Fibroblast of lung (primary cell): Measurements from ENCODE around the gene RGS21. TPM values are rescaled to one million over a fixed set of nuclear protein-coding genes. Genes with fewer than 3 reads are reported as not detected.

Experiments
- DNase-seq, 2 donors: peaks; one replicate each; pipeline versions ENCODE4 v3.0.0 to v3.0.0-alpha.2; 2010; ENCODE audit warnings: low read depth in 2 of 2
- H2AFZ ChIP-seq: 2 replicates; pipeline ENCODE4 v1.5.1; 2012; ENCODE audit warnings: low read length, control low read depth, inconsistent platforms
- H3K27ac ChIP-seq: 2 replicates; pipeline ENCODE4 v1.5.1; 2011; ENCODE audit warnings: low read length, control low read depth; ENCODE audit not compliant: insufficient read depth
- H3K27me3 ChIP-seq: 2 replicates; pipeline ENCODE4 v1.5.1; 2011; ENCODE audit warnings: mild to moderate bottlenecking, low read length; ENCODE audit not compliant: control insufficient read depth, insufficient read depth
- H3K36me3 ChIP-seq: 2 replicates; pipeline ENCODE4 v1.5.1; 2011; ENCODE audit warnings: low read length; ENCODE audit not compliant: control insufficient read depth, insufficient read depth
- H3K4me1 ChIP-seq: 2 replicates; pipeline ENCODE4 v1.5.1; 2011; ENCODE audit warnings: low read length; ENCODE audit not compliant: control insufficient read depth, insufficient read depth; ENCODE audit errors: extremely low read depth
- H3K4me2 ChIP-seq: 2 replicates; pipeline ENCODE4 v1.5.1; 2011; ENCODE audit warnings: low read length, control low read depth; ENCODE audit not compliant: insufficient read depth; ENCODE audit errors: extremely low read depth
- H3K4me3 ChIP-seq, 4 experiments: fragments of 200-600 bp in 1 of 4; sonication (generic) in 1 of 4; replicated peaks in 1 of 4; 2 replicates each; pipeline ENCODE4 v1.5.1; 2011 to 2016; ENCODE audit warnings: low read length in 4 of 4, low read depth in 3 of 4, mild to moderate bottlenecking in 3 of 4, control low read depth in 2 of 4, inconsistent platforms in 1 of 4, mixed read lengths in 1 of 4; ENCODE audit not compliant: insufficient read depth in 1 of 4; ENCODE audit errors: control extremely low read depth in 1 of 4
- H3K79me2 ChIP-seq: 2 replicates; pipeline ENCODE4 v1.5.1; 2012; ENCODE audit warnings: mild to moderate bottlenecking, low read length, inconsistent platforms; ENCODE audit not compliant: control insufficient read depth, insufficient read depth
- H3K9ac ChIP-seq: 2 replicates; pipeline ENCODE4 v1.5.1; 2011; ENCODE audit warnings: mild to moderate bottlenecking, low read length, control low read depth; ENCODE audit not compliant: insufficient read depth
- H3K9me3 ChIP-seq: 2 replicates; pipeline ENCODE4 v1.5.1; 2012; ENCODE audit warnings: low read depth, low read length; ENCODE audit not compliant: control insufficient read depth, insufficient read depth
- H4K20me1 ChIP-seq: 2 replicates; pipeline ENCODE4 v1.5.1; 2011; ENCODE audit warnings: low read length; ENCODE audit not compliant: control insufficient read depth, insufficient read depth; ENCODE audit errors: extremely low read depth
- EZH2 ChIP-seq: IDR thresholded peaks from 2 replicates; pipeline ENCODE4 v1.5.1; 2012; ENCODE audit warnings: low read length, control low read depth, mild to moderate bottlenecking; ENCODE audit errors: missing control alignments
- polyA plus RNA-seq, 2 donors: library from polyadenylated mRNA; depleted of rRNA in 1 of 2; stranded (reverse) in 1 of 2; unstranded in 1 of 2; fragments of >200 nt; gene quantifications; 2 replicates each; pipeline ENCODE4 v1.2.1, GENCODE V29; 2011 to 2012; ENCODE audit warnings: missing spikeins in 1 of 2
- total RNA-seq: library from RNA; depleted of rRNA; stranded (reverse); fragments of >200 nt; gene quantifications from 2 replicates; pipeline ENCODE4 v1.2.1, GENCODE V29; 2014
- TF ChIP-seq, protein P1 (sequence below), 2 donors: IDR thresholded peaks in 1 of 2; conservative IDR thresholded peaks in 1 of 2; 1 replicate in 1 of 2; 2 replicates in 1 of 2; pipeline ENCODE4 v1.5.1; 2011 to 2012; ENCODE audit warnings: low read length in 2 of 2, control low read depth in 1 of 2, inconsistent platforms in 1 of 2, low read depth in 1 of 2, mild to moderate bottlenecking in 1 of 2

RGS21 gene
- total and polyA plus RNA-seq, 2 donors (not counting 1 experiment from before 2014, with no cell fraction given): not detected

DNA sequence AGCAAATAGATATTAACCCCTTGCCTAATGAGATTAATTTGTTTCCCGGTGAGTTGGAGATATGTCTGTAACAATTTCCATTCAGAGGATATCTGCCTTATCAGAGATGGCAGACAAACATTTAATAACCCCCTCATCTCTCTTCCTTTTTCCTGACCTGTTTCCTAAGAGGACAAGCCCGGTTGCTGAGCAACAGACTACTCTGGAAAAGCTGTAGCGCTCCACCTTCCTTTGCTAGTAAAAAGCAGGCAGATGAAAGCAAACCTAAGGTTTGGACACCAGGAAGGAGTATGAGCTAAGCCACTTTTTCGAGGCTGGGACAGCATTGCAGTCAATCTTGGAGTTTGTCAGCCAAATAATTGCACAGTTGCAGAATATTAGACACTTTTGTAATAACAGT, 82.4 kb downstream of the RGS21 start:
- Histone ChIP-seq H3K79me2 (no peaks in the 10 kb centered on the region), H3K9ac (no peak overlapping the region), H3K27me3 (no peaks in the 10 kb centered on the region), H3K4me2 (no peak overlapping the region), H3K9me3 (no peaks in the 10 kb centered on the region), H3K4me3 (no peak overlapping the region), H3K36me3 (no peaks in the 10 kb centered on the region), H3K27ac (no peak overlapping the region), H2AFZ (no peak overlapping the region), H4K20me1 (no peaks in the 10 kb centered on the region), H3K4me1 (no peaks in the 10 kb centered on the region)
- no peak for DNase-seq
- TF ChIP-seq, protein P1, sequence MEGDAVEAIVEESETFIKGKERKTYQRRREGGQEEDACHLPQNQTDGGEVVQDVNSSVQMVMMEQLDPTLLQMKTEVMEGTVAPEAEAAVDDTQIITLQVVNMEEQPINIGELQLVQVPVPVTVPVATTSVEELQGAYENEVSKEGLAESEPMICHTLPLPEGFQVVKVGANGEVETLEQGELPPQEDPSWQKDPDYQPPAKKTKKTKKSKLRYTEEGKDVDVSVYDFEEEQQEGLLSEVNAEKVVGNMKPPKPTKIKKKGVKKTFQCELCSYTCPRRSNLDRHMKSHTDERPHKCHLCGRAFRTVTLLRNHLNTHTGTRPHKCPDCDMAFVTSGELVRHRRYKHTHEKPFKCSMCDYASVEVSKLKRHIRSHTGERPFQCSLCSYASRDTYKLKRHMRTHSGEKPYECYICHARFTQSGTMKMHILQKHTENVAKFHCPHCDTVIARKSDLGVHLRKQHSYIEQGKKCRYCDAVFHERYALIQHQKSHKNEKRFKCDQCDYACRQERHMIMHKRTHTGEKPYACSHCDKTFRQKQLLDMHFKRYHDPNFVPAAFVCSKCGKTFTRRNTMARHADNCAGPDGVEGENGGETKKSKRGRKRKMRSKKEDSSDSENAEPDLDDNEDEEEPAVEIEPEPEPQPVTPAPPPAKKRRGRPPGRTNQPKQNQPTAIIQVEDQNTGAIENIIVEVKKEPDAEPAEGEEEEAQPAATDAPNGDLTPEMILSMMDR (conservative IDR thresholded peaks at IDR 0.05 in 1 of 2, IDR thresholded peaks at IDR 0.05 in 1 of 2; ENCODE audit: low read depth in 1 of 2, low read length in 2 of 2): no peak
- TF ChIP-seq EZH2: no peak

DNA sequence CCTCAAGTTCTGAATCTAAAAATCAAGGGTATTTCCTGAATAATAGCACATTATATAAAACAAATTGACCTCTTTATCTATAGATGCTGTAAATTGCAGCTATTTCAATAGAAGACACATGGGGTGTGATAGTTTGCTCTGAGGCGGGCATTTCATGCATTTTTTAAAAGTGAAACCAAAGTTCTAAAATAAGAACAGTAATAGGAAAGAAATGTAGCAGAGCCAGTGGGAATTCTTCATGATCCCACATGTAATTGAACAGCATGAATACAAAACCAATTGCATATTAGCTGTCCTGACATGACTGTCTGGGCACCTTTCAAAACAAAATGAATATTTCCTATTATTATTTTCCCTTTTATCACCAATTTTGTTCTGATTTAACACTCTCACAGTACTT, 85.0 kb downstream of the RGS21 start:
- Histone ChIP-seq H3K9ac (no peak overlapping the region), H3K36me3 (no peaks in the 10 kb centered on the region), H3K27ac (no peak overlapping the region), H3K4me3 (no peak overlapping the region), H3K9me3 (no peaks in the 10 kb centered on the region), H3K79me2 (no peaks in the 10 kb centered on the region), H3K4me2 (no peak overlapping the region), H3K4me1 (no peaks in the 10 kb centered on the region), H4K20me1 (no peaks in the 10 kb centered on the region), H3K27me3 (no peaks in the 10 kb centered on the region), H2AFZ (no peak overlapping the region)
- TF ChIP-seq, protein P1 (conservative IDR thresholded peaks at IDR 0.05 in 1 of 2, IDR thresholded peaks at IDR 0.05 in 1 of 2; ENCODE audit: low read depth in 1 of 2, low read length in 2 of 2): no peak
- TF ChIP-seq EZH2: no peak
- DNase-seq: peak; percentile 29 to 66

DNA sequence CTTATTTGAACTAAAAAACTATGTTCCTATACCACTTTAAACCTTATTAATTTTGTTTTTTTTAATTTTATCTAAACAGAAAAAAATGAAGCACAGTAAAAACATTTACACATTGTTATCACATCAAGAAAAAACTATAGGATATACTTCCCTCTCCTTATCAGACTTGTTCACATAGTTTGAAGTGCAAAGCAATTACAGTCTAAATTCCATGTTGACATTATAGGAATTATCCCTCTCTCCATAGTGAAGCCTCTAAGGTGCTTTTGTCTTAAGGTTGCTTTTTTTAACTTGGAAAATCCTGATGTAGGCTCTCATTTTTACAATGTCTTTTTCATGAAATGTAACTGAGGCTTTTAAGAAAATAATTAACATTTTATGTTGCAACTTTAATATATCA, 85.8 kb downstream of the RGS21 start:
- Histone ChIP-seq H3K79me2 (no peaks in the 10 kb centered on the region), H3K9me3 (no peaks in the 10 kb centered on the region), H2AFZ (no peak overlapping the region), H3K36me3 (no peaks in the 10 kb centered on the region), H3K9ac (no peak overlapping the region), H3K27ac (no peak overlapping the region), H4K20me1 (no peaks in the 10 kb centered on the region), H3K4me1 (no peaks in the 10 kb centered on the region), H3K4me2 (no peak overlapping the region), H3K27me3 (no peaks in the 10 kb centered on the region), H3K4me3 (no peak overlapping the region)
- TF ChIP-seq, protein P1 (conservative IDR thresholded peaks at IDR 0.05 in 1 of 2, IDR thresholded peaks at IDR 0.05 in 1 of 2; ENCODE audit: low read depth in 1 of 2, low read length in 2 of 2): no peak
- no peak for TF ChIP-seq EZH2
- DNase-seq: no peak
